Heart right ventricle (tissue), 16 donors: ENCODE data around the gene NACC2. TPM values are rescaled to one million over a fixed set of nuclear protein-coding genes. Genes with fewer than 3 reads are reported as not detected.

Experiments used
- ATAC-seq, 8 donors: fragments of 200-7000 bp; cut with Tn5 transposase; one replicate each; pipeline ENCODE4 v1.9.1; 2020; ENCODE audit warnings: mild to moderate bottlenecking in 8 of 8, moderate library complexity in 8 of 8, moderate number of reproducible peaks in 1 of 8
- DNase-seq, 2 donors: peaks; one replicate each; pipeline ENCODE4 v3.0.0-alpha.2; 2020
- H3K27ac ChIP-seq, 10 donors: fragments of 200-600 bp; sonication (generic) in 2 of 10; one replicate each; pipeline versions ENCODE4 v1.5.0 to v1.8.0; 2020 to 2022; ENCODE audit warnings: mild to moderate bottlenecking in 3 of 10
- H3K27me3 ChIP-seq, 7 donors: fragments of 200-600 bp; one replicate each; pipeline ENCODE4 v1.8.0; 2021 to 2022; ENCODE audit warnings: mild to moderate bottlenecking in 2 of 7
- H3K36me3 ChIP-seq, 9 donors: fragments of 200-600 bp; sonication (generic) in 1 of 9; one replicate each; pipeline versions ENCODE4 v1.5.0 to v1.8.0; 2020 to 2022; ENCODE audit warnings: mild to moderate bottlenecking in 2 of 9
- H3K4me1 ChIP-seq, 9 donors: fragments of 200-600 bp; sonication (generic) in 1 of 9; one replicate each; pipeline versions ENCODE4 v1.5.0 to v1.8.0; 2020 to 2022; ENCODE audit warnings: mild to moderate bottlenecking in 4 of 9
- H3K4me3 ChIP-seq, 10 donors: fragments of 200-600 bp; sonication (generic) in 2 of 10; one replicate each; pipeline versions ENCODE4 v1.5.0 to v1.8.0; 2020 to 2022; ENCODE audit warnings: mild to moderate bottlenecking in 7 of 10, moderate library complexity in 2 of 10
- H3K9me3 ChIP-seq, 11 donors: fragments of 200-600 bp in 10 of 11; sonication (generic) in 2 of 11; one replicate each; pipeline versions ENCODE4 v1.5.0 to v1.8.0; 2013 to 2022; ENCODE audit warnings: mild to moderate bottlenecking in 2 of 11, control low read depth in 1 of 11, moderate library complexity in 1 of 11
- WGBS, 2 donors: extraction: QIAGEN DNeasy Blood & Tissue Kit; methylation state at CpG; one replicate each; pipeline ENCODE4 v1.1.7; 2013; ENCODE audit warnings: inconsistent platforms in 1 of 2; 5-methylcytosine and 5-hydroxymethylcytosine counted together
- intact Hi-C, 10 donors: fragments of 100-400 bp; cut with DNase I; formaldehyde crosslinking; loops; one replicate each; pipeline versions ENCODE4 v1.11.1 to v1.14.2; 2022
- polyA plus RNA-seq, 2 donors: library from polyadenylated mRNA; stranded (reverse); fragments of 200-250 nt; gene quantifications; one replicate each; pipeline ENCODE4 v1.2.3, GENCODE V29; 2013
- total RNA-seq, 10 donors: library from RNA; stranded (reverse); fragmentation: NEBNext Ultra II Directional in 3 of 10; extraction: Animal tissue kit (Norgen Biotek cat#: 25700) in 3 of 10; gene quantifications; one replicate each; pipeline versions ENCODE4 v1.2.1 to v1.2.4, GENCODE V29; 2021 to 2023
- TF ChIP-seq, protein P1 (sequence below), 9 donors: fragments of 200-600 bp; sonication (generic) in 2 of 9; IDR thresholded peaks; one replicate each; pipeline versions ENCODE4 v1.5.0 to v1.8.0; 2021 to 2022; ENCODE audit warnings: antibody characterized with exemption in 9 of 9, mild to moderate bottlenecking in 5 of 9, moderate library complexity in 1 of 9
- donor health status: Arrhythmogenic right ventricular cardiomyopathy.
- donor health status: ischemic (EF 13 %, LVEDD 7.1; RV severe dilation, severe dysfunction).
- donor health status: healthy with polysubstance abuse.
- donor health status: DM: no; HTN: yes; CAD: no.
- donor health status: DM: no; HTN: no; CAD: no.
- donor health status: ischemic (EF 25% LVEDD 6.9; RV normal size, moderate dysfunction).
- donor health status: ischemic (EF 25% LVEDD 5.7; RV mildly dilated, moderate dysfunction).
- donor health status: healthy.
- donor health status: DM: yes; HTN: yes; CAD: no.
- donor health status: Ischemic cardiomyopathy.
- donor health status: ischemic (EF 35%, LVEDD 5.7; RV mildly dilated, moderate dysfunction).
- donor health status: nonischemic (EF 11% LVEDD 7.7; RV severe dilation, severe dysfunction).
- donor health status: DM: yes; HTN: yes; CAD: no.
- donor health status: PGD.
- donor health status: ischemic (EF 29% LVEDD 5.4; RV normal size, mild dysfunction).
- donor health status: nonischemic (EF 23%, LVEDD 6.1; RV moderate dilation, normal function).

Gene NACC2
- total and polyA plus RNA-seq, 12 donors = 15.6 to 55.1 (median 39.7) TPM

DNA sequence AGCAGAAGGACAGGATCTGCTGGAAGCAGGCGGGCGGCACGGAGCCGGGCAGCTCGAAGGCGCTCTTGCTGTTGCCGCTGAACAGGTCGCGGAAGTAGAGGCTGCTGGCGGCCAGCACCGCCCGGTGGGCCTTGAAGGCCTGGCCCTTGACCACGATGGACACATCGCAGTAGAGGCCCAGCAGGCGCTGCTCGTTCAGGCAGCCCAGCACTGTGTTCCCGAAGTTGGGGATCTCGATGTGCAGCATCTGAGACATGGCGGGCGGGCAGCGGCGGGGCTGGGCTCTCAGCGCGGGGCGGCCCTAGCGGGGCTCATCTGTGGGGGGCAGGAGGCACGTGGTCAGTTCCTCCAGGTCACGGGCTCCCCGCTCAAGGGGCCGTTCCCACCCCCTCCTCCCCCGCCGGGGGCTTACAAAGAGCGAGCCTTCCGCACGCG lies 44.8 kb downstream of the NACC2 start:
- H3K4me3 ChIP-seq = peak overlapping the region in 2 of 10 donors; percentile 52 to 60
- intact Hi-C loops = loop anchor here in 2 of 10 donors (5.0 kb wide), 2 partner anchors 37 to 42 kb away; no protein-coding TSS in a partner anchor
- DNase-seq = no peak

DNA sequence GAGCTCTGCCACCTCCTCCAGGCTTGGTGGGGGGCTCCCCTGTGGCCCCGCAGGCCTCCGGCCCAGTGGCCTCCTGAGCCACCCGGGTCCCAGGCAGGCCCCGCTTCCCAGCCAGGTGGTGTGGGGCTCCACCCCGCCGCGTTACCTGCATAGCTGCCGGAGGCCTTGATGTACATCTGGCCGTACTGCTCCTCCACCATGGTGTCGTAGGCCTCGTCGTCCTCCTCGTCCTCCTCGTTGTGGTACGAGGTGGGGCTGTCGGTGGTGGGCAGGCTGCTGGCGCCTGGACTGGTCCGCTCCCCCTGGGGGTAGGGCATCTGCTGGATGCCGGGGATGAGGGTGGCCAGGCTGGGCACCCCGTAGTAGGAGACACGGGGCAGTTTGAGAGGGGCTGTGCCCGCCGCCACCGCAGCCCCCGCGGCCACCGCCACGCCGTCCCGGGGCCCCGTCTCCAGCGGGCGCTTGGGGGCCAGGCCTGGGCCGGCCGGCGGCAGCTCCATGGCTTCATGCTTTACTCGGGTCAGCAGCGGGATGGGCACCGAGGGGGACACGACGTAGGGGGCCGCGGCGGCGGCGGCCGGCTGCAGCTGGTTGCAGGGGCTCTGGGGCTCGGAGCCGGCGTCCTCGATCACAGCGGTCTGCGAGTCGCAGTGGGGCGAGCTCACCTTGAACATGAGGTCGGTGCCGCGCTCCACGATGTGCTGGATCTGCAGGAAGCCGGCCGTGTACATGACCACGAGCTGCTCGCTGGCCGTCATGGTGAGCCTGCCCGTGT lies 45.4 kb downstream of the NACC2 start:
- DNase-seq = no peak

More for the DNA sequence above, 44.8 kb downstream of the NACC2 start:
- Histone ChIP-seq H3K27ac (no peak overlapping the region), H3K27me3 (no peaks in the 10 kb centered on the region), H3K36me3 (peaks cover 0 to 49% (median 7%) of the 10 kb centered on the region in 9 donors), H3K9me3 (no peaks in the 10 kb centered on the region), H3K4me1 (peaks cover 26 to 84% (median 61%) of the 10 kb centered on the region in 9 donors)
- 77 to 86% methylated on average over 32 to 36 of the region's 36 CpGs for WGBS, 2 donors
- no peak for ATAC-seq
- TF ChIP-seq, protein P1, sequence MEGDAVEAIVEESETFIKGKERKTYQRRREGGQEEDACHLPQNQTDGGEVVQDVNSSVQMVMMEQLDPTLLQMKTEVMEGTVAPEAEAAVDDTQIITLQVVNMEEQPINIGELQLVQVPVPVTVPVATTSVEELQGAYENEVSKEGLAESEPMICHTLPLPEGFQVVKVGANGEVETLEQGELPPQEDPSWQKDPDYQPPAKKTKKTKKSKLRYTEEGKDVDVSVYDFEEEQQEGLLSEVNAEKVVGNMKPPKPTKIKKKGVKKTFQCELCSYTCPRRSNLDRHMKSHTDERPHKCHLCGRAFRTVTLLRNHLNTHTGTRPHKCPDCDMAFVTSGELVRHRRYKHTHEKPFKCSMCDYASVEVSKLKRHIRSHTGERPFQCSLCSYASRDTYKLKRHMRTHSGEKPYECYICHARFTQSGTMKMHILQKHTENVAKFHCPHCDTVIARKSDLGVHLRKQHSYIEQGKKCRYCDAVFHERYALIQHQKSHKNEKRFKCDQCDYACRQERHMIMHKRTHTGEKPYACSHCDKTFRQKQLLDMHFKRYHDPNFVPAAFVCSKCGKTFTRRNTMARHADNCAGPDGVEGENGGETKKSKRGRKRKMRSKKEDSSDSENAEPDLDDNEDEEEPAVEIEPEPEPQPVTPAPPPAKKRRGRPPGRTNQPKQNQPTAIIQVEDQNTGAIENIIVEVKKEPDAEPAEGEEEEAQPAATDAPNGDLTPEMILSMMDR (IDR thresholded peaks at IDR 0.05) = no peak

DNA sequence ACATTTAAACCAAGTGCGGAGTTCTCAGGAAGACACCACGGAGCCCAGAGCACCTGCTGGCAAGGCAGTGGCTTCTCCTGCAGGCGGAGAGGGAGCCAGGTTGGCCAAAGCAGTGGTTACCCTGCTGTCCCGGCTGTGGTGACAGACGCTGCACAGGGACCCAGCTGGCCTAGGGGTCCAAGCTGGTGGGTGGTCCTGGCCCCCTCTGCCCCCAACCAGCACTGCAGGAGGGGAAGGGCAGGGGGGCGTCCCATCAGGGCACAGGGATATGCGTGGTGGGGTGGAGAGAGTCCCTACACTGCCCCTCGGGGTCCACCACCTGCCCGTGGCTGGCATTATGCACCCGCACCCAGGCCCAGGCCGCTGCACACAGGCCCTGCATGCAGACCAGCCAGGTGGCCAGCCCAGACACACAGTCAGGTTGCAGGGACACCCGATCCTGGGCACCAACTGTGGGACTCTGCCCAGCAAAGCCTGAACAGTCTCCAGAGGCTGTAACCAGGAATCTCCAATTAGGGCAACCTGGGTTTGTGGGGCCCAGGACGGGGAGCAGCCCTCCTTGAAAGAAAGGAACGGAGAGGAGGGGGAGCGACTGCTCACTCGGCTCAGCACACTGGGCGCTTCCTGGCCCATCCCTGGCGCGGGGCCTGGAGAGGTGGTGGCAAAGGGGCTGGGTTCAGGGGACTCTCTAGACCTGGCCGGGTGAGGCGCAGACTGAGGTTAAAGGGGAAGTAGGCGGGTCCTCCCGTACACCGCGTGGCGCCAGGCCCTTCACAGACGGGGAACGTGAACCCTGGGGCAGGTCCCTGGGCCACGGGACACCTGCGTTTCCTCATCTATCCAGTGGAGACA lies 46.3 kb downstream of the NACC2 start:
- TF ChIP-seq, protein P1 (IDR thresholded peaks at IDR 0.05) = no peak

More for the DNA sequence above, 45.4 kb downstream of the NACC2 start:
- peaks cover 0 to 55% (median 11%) of the 10 kb centered on the region in 9 donors for H3K36me3 ChIP-seq
- H3K27me3 ChIP-seq = no peaks in the 10 kb centered on the region
- ATAC-seq = no peak
- H3K9me3 ChIP-seq = no peaks in the 10 kb centered on the region
- TF ChIP-seq, protein P1 (IDR thresholded peaks at IDR 0.05) = no peak
- peaks cover 26 to 87% (median 58%) of the 10 kb centered on the region in 9 donors for H3K4me1 ChIP-seq
- 95 to 97% methylated on average over 57 to 65 of the region's 65 CpGs for WGBS, 2 donors
- no peak overlapping the region for H3K4me3 ChIP-seq
- no peak overlapping the region for H3K27ac ChIP-seq
- intact Hi-C loops = loop anchor here in 2 of 10 donors (5.0 kb wide), 3 partner anchors 37 to 43 kb away; no protein-coding TSS in a partner anchor

More for the DNA sequence above, 46.3 kb downstream of the NACC2 start:
- DNase-seq = no peak
- WGBS, 2 donors = 90 to 91% methylated on average over 30 of the region's 30 CpGs
- Histone ChIP-seq H3K27me3 (no peaks in the 10 kb centered on the region), H3K9me3 (no peaks in the 10 kb centered on the region), H3K4me3 (no peak overlapping the region), H3K4me1 (peaks cover 23 to 85% (median 49%) of the 10 kb centered on the region in 9 donors), H3K27ac (peak overlapping the region in 2 of 10 donors; percentile 3 to 6), H3K36me3 (peaks cover 0 to 61% (median 13%) of the 10 kb centered on the region in 9 donors)
- intact Hi-C loops = loop anchor here in 1 of 10 donors (5.0 kb wide), 1 partner anchor 36 kb away; no protein-coding TSS in a partner anchor
- ATAC-seq = no peak
